Ovary (tissue), 3 donors: Measurements from ENCODE around the gene RIC1.

Source experiments
- CTCF ChIP-seq, 3 donors: fragments of 450-650 bp in 2 of 3; fragments of 200-600 bp in 1 of 3; IDR thresholded peaks; one replicate each; pipeline versions ENCODE4 v1.5.1 to v1.8.0; 2016 to 2022; ENCODE audit warnings: antibody characterized with exemption in 3 of 3, mild to moderate bottlenecking in 1 of 3
- EP300 ChIP-seq: sonication (generic); formaldehyde crosslinking; IDR thresholded peaks from one replicate; pipeline ENCODE4 v1.6.1; 2017; ENCODE audit warnings: antibody characterized with exemption
- POLR2A ChIP-seq: fragments of 450-650 bp; IDR thresholded peaks from one replicate; pipeline ENCODE4 v1.6.1; 2017; ENCODE audit warnings: antibody characterized with exemption, mild to moderate bottlenecking, moderate library complexity
- donor health status: DM: no; HTN: no; CAD: no.

- TF ChIP-seq POLR2A (no peak), CTCF (IDR thresholded peaks at IDR 0.05) (no peak), EP300 (no peak)
Measured at GRCh38 chr9:5720151-5720550, 91.2 kb downstream of the RIC1 start.
